ENCODE measurements around the gene CENPVL3. TPM values are rescaled to one million over a fixed set of nuclear protein-coding genes. Genes with fewer than 3 reads are reported as not detected.

Gene CENPVL3
- total and polyA plus RNA-seq, 2 of the 8 experiments (the other 6 are each of a cell fraction or from before 2014, with no cell fraction given): 5.0 to 15.6 TPM

DNA sequence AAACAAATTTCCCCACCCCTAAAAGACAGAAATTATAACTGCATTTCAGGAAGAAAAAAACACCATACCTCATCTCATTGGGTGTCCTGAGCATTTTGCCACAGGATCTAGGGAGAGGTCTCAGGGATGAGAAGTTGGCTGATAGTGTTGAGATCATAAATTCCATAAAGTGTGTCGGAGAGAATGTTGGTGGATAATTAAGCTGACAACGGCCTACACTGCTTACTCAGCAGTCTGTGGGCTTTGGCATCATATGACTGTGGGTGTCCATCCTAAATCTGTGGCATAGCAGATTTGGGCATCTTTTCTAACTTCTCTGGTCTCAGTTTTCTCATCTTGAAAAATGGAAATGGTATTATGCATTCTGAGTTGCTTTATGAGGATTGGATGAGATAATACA, 12.3 kb downstream of the CENPVL3 start:
- POLR2A ChIA-PET (ENCODE audit: partially characterized antibody): no interaction called here
- CTCF ChIA-PET (ENCODE audit: partially characterized antibody): interaction anchor here (0.6 kb wide), 1 partner anchor 9 kb away, joined by 3 read pairs; no protein-coding TSS in a partner anchor
- no peak overlapping the region for H3K4ac ChIP-seq (replicated peaks; ENCODE audit: insufficient read length, low read depth, low read length)
- H4K8ac ChIP-seq (ENCODE audit: extremely low read depth, insufficient read depth, low read length): no peak overlapping the region
- no peak overlapping the region for H3K23ac ChIP-seq (ENCODE audit: insufficient read length)
- no peaks in the 10 kb centered on the region for H3K79me2 ChIP-seq (ENCODE audit: control insufficient read depth in 1 of 2, insufficient read depth in 2 of 2, low read length in 2 of 2)
- H3K9ac ChIP-seq (replicated peaks in 1 of 4; ENCODE audit: extremely low read depth in 1 of 4, low read depth in 3 of 4, low read length in 3 of 4): no peak overlapping the region
- no peaks in the 10 kb centered on the region for H3K36me3 ChIP-seq (ENCODE audit: control insufficient read depth in 2 of 4, insufficient read depth in 4 of 4, low read length in 3 of 4)
- no peaks in the 10 kb centered on the region for H3K79me1 ChIP-seq (ENCODE audit: low read depth, low read length)
- no peak overlapping the region for H2BK120ac ChIP-seq (replicated peaks; ENCODE audit: low read depth, low read length)
- no peak overlapping the region for H2BK12ac ChIP-seq (ENCODE audit: low read depth, low read length)
- no peaks in the 10 kb centered on the region for H3K9me3 ChIP-seq (ENCODE audit: insufficient read depth in 2 of 2, low read depth in 1 of 2, low read length in 1 of 2)
- H2AFZ ChIP-seq (ENCODE audit: low read length): no peak overlapping the region
- no peak overlapping the region for H3K18ac ChIP-seq (ENCODE audit: extremely low read depth, low read length)
- 92% methylated on average over 2 of the region's 2 CpGs; no CpG with 5 or more reads in 1 of the 2 experiments for WGBS, 2 experiments (ENCODE audit: extremely low coverage in 1 of 2, insufficient coverage in 1 of 2, insufficient read length in 1 of 2, insufficient replicate concordance in 2 of 2, low coverage in 1 of 2, low lambda C conversion rate in 2 of 2, missing lambda C conversion rate in 1 of 2)
- FAIRE-seq: no peak
- no peaks in the 10 kb centered on the region for H3K27me3 ChIP-seq (replicated peaks in 1 of 4; ENCODE audit: control insufficient read depth in 3 of 4, extremely low read depth in 1 of 4, insufficient read depth in 3 of 4, low read length in 3 of 4)
- H4K91ac ChIP-seq (replicated peaks; ENCODE audit: insufficient read length, low read length): no peak overlapping the region
- H2BK5ac ChIP-seq (ENCODE audit: low read depth, low read length): no peak overlapping the region
- no peaks in the 10 kb centered on the region for H3K4me1 ChIP-seq (replicated peaks in 1 of 4; ENCODE audit: control insufficient read depth in 3 of 4, insufficient read depth in 4 of 4, low read length in 3 of 4)
- no peak overlapping the region for H3K56ac ChIP-seq (replicated peaks; ENCODE audit: insufficient read length, low read depth, low read length)
- no peak overlapping the region for H4K5ac ChIP-seq (ENCODE audit: insufficient read length, low read depth, low read length)
- H3K4me3 ChIP-seq (ENCODE audit: extremely low read depth in 1 of 4, insufficient read depth in 2 of 4, low read depth in 3 of 4, low read length in 4 of 4): no peak overlapping the region
- H3K14ac ChIP-seq (ENCODE audit: insufficient read length): no peak overlapping the region
- no peak overlapping the region for H3K27ac ChIP-seq (ENCODE audit: low read depth, low read length)
- no peaks in the 10 kb centered on the region for H4K20me1 ChIP-seq (replicated peaks in 1 of 2; ENCODE audit: control insufficient read depth in 1 of 2, insufficient read depth in 2 of 2, low read length in 2 of 2)
- H2BK15ac ChIP-seq (ENCODE audit: low read length): no peak overlapping the region
- H3K23me2 ChIP-seq (ENCODE audit: low read depth, low read length): no peaks in the 10 kb centered on the region
- H2BK20ac ChIP-seq (ENCODE audit: low read length): no peak overlapping the region
- no peak overlapping the region for H2AK5ac ChIP-seq (ENCODE audit: low read depth, low read length)
- no peak for DNase-seq (ENCODE audit: low read depth in 1 of 2, low spot score in 2 of 2)
- H3K4me2 ChIP-seq (ENCODE audit: insufficient read depth in 1 of 2, low read depth in 2 of 2, low read length in 2 of 2): no peak overlapping the region
- TF ChIP-seq, protein P1, sequence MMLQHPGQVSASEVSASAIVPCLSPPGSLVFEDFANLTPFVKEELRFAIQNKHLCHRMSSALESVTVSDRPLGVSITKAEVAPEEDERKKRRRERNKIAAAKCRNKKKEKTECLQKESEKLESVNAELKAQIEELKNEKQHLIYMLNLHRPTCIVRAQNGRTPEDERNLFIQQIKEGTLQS (IDR thresholded peaks at IDR 0.05; ENCODE audit: insufficient read depth, low read depth, low read length): no peak
- TF ChIP-seq, protein P2, sequence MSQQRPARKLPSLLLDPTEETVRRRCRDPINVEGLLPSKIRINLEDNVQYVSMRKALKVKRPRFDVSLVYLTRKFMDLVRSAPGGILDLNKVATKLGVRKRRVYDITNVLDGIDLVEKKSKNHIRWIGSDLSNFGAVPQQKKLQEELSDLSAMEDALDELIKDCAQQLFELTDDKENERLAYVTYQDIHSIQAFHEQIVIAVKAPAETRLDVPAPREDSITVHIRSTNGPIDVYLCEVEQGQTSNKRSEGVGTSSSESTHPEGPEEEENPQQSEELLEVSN (IDR thresholded peaks at IDR 0.05): no peak
- TF ChIP-seq RNF2 (IDR thresholded peaks at IDR 0.05; ENCODE audit: borderline replicate concordance, low read depth, low read length, missing control alignments, poor library complexity, severe bottlenecking) (no peak), EGR1 (IDR thresholded peaks at IDR 0.05; ENCODE audit: borderline replicate concordance, low read depth, low read length) (no peak), SP4 (IDR thresholded peaks at IDR 0.05; ENCODE audit: low read length) (no peak), SRF (IDR thresholded peaks at IDR 0.05; ENCODE audit: low read depth, low read length) (no peak), BACH1 (IDR thresholded peaks at IDR 0.05; ENCODE audit: low read length) (no peak), CBX5 (IDR thresholded peaks at IDR 0.05; ENCODE audit: low read depth, low read length) (no peak), ZNF274 (IDR thresholded peaks at IDR 0.05; ENCODE audit: borderline replicate concordance, extremely low read depth, low read length) (no peak), SIRT6 (IDR thresholded peaks at IDR 0.05; ENCODE audit: low read length) (no peak), POLR2A (IDR thresholded peaks at IDR 0.05; ENCODE audit: control extremely low read depth in 1 of 2, low read depth in 2 of 2, low read length in 2 of 2) (no peak), KDM5A (IDR thresholded peaks at IDR 0.05; ENCODE audit: low read length) (no peak), CHD2 (IDR thresholded peaks at IDR 0.05; ENCODE audit: low read length) (no peak), EZH2 (IDR thresholded peaks at IDR 0.05; ENCODE audit: low read depth, low read length, severe bottlenecking) (no peak), KDM4A (IDR thresholded peaks at IDR 0.05; ENCODE audit: low read depth, low read length, severe bottlenecking) (no peak)

Measured in H1 (cell line).